Fibroblast of skin of right quadriceps (primary cell): ENCODE data around the gene ARPC2.

Experiments
- DNase-seq: peaks from one replicate; pipeline ENCODE4 v3.0.0-alpha.2; 2013

The ARPC2 gene

GRCh38 chr2:218217360-218218267 lies 625 bp downstream of the ARPC2 start:
- DNase-seq = no peak

GRCh38 chr2:218218268-218219185 lies 1.5 kb downstream of the ARPC2 start:
- DNase-seq = no peak

GRCh38 chr2:218219934-218220333 lies 2.9 kb downstream of the ARPC2 start:
- no peak for DNase-seq

GRCh38 chr2:218221000-218221399 lies 4.0 kb downstream of the ARPC2 start:
- DNase-seq = no peak

- no peak for DNase-seq
These were observed 6.1 kb downstream of the ARPC2 start for GRCh38 chr2:218223046-218223445.

GRCh38 chr2:218224186-218224585 lies 7.2 kb downstream of the ARPC2 start:
- no peak for DNase-seq

GRCh38 chr2:218226903-218227302 lies 9.9 kb downstream of the ARPC2 start:
- no peak for DNase-seq

- peak; percentile 28 for DNase-seq
These were observed 11.5 kb downstream of the ARPC2 start for GRCh38 chr2:218228366-218229090.

GRCh38 chr2:218229239-218229638 lies 12.2 kb downstream of the ARPC2 start:
- peak; percentile 90 for DNase-seq

- DNase-seq = peak; percentile 27
These were observed 12.9 kb downstream of the ARPC2 start for GRCh38 chr2:218229851-218230250.

GRCh38 chr2:218230882-218231281 lies 13.9 kb downstream of the ARPC2 start:
- DNase-seq = peak; percentile 27

- DNase-seq = no peak
These were observed 16.6 kb downstream of the ARPC2 start for GRCh38 chr2:218233543-218233942.

GRCh38 chr2:218234521-218234920 lies 17.5 kb downstream of the ARPC2 start:
- no peak for DNase-seq

- DNase-seq = no peak
These were observed 18.0 kb downstream of the ARPC2 start for GRCh38 chr2:218235017-218235416.

GRCh38 chr2:218236829-218237228 lies 19.8 kb downstream of the ARPC2 start:
- DNase-seq = no peak

GRCh38 chr2:218238887-218239286 lies 21.9 kb downstream of the ARPC2 start:
- no peak for DNase-seq

- no peak for DNase-seq
These were observed 27.2 kb downstream of the ARPC2 start for GRCh38 chr2:218244204-218244603.

- no peak for DNase-seq
These were observed 27.7 kb downstream of the ARPC2 start for GRCh38 chr2:218244665-218245064.

GRCh38 chr2:218245214-218245613 lies 28.2 kb downstream of the ARPC2 start:
- DNase-seq = no peak

GRCh38 chr2:218249691-218250090 lies 32.7 kb downstream of the ARPC2 start:
- no peak for DNase-seq

- no peak for DNase-seq
These were observed 35.7 kb downstream of the ARPC2 start for GRCh38 chr2:218252509-218253231.

- no peak for DNase-seq
These were observed 36.2 kb downstream of the ARPC2 start for GRCh38 chr2:218253232-218253625.
